NB4 (cell line): ENCODE measurements around the gene TMEM145.

ENCODE experiments used
- MYC ChIP-seq: IDR thresholded peaks from 2 replicates; pipeline ENCODE4 v1.6.1; 2011; ENCODE audit warnings: low read depth, low read length
- POLR2A ChIP-seq: IDR thresholded peaks from 2 replicates; pipeline ENCODE4 v1.6.1; 2011; ENCODE audit warnings: mild to moderate bottlenecking; ENCODE audit not compliant: insufficient read length; ENCODE audit errors: extremely low read depth
- TF ChIP-seq, protein P1 (sequence below): IDR thresholded peaks from one replicate; pipeline ENCODE4 v1.5.1; 2012; ENCODE audit warnings: low read depth, low read length
- TF ChIP-seq, protein P2 (sequence below): IDR thresholded peaks from 2 replicates; pipeline ENCODE4 v1.6.1; 2011; ENCODE audit warnings: low read depth, low read length

DNA sequence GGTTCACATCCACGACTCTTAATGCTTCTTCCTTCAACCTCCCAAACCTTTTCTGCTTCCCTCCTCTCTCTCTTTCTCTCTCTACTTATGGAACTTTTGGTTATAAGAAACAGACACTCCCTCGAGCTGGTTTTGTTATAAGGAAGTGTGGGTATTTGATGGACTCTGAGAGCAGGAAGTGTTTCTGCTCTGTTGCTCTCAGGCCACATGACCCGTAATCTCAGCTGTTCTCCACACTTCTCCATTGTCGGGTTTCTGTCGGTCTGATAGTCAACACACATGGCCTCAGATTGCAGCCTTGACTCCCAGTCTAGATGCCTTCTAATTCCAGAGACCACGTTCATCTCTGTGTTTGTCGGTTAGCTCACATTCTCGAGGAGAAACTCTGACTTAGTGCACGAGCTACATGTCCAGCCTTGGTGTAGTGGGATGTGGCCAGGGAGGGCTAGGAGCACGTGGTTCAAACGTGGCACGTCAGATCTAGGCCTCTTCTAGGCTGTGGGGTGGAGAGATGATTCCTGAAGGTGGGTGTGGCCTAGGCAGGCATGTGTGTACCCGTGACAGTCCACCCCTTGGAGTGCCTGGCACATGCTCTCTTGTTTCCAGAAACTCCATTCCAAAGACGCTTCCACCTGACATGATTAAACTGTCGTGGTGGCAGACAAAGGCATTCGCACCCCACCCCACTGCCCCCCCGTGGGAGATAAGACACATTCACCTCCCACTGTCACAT, 50.7 kb downstream of the TMEM145 start:
- TF ChIP-seq POLR2A (no peak), MYC (no peak)
- TF ChIP-seq, protein P1, sequence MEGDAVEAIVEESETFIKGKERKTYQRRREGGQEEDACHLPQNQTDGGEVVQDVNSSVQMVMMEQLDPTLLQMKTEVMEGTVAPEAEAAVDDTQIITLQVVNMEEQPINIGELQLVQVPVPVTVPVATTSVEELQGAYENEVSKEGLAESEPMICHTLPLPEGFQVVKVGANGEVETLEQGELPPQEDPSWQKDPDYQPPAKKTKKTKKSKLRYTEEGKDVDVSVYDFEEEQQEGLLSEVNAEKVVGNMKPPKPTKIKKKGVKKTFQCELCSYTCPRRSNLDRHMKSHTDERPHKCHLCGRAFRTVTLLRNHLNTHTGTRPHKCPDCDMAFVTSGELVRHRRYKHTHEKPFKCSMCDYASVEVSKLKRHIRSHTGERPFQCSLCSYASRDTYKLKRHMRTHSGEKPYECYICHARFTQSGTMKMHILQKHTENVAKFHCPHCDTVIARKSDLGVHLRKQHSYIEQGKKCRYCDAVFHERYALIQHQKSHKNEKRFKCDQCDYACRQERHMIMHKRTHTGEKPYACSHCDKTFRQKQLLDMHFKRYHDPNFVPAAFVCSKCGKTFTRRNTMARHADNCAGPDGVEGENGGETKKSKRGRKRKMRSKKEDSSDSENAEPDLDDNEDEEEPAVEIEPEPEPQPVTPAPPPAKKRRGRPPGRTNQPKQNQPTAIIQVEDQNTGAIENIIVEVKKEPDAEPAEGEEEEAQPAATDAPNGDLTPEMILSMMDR: no peak
- TF ChIP-seq, protein P2, sequence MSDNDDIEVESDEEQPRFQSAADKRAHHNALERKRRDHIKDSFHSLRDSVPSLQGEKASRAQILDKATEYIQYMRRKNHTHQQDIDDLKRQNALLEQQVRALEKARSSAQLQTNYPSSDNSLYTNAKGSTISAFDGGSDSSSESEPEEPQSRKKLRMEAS: no peak
